ENCODE results near the gene NUP54.
A peak's percentile ranks its signal among the peaks of the same experiment; 100 is the strongest.

The NUP54 gene

DNA sequence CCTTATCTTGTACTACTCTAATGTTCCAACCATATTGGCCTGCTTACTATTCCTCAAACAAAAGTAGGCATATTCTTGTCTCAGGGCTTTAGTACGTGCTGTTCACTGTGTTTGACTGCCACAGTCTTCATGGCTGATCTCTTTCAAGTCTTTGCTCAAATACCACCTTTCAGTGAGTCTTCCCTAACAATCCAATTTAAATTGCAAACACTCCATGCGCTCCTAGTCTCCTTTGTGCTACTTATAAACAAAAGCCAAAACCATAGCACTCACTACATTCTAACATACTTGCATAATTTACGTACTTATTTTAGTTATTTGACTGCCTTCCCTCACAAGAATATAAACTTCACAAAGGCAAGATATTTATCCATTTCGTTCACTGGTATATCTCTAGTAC lies 75.4 kb downstream of the NUP54 start:
- no peak for DNase-seq (ENCODE audit: low spot score)

DNA sequence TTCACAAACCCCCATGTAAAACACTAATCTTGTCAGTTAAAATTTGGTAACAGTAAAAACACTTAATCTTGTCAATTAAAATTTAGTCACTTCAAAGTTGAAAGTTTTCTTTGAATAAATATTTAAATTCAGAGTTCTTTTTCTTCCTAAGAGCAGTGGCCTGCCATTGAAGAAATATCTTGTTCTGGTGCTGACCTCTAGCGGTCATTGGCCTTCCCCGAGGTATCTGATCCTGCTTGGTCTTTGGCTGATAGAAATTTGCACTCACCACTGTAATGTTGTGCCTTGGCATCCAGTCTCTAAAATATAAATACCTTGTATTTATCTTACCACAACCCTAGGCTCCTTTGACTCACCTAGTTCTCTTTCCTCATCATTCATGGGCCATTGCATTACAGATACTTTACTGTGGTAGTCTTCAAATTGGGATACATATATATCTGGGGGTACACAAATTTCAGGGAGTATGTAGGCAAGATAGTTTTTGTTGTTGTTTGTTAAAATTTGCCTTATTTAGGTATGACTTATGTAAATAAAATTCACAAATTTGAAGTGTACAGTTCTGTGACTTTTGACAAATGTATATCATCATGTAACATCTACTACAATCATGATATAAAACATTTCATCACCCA lies 80.4 kb downstream of the NUP54 start:
- DNase-seq (ENCODE audit: low spot score) = peak; percentile 62

DNA sequence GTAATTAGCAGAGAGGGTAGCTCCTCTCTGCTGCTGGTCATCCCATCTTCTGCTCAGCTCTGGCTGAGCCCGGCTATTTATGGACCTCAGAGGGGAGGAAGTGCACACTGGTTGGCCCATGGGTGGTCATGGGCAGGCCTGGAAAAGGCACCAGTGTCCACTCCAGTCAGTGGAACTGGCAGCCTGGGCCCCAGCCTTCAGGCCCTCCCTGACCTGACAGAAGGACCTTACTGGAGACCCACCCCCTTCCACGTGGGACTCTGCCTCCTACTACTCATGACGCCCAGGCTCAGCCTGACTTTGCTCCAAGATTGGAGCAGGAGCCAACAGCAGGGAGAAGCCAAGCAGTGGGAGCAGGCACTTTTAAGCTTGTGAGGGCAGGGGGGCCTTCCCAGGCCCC lies 81.7 kb downstream of the NUP54 start:
- no peak for DNase-seq (ENCODE audit: low spot score)
